B cell (primary cell): Measurements from ENCODE around the gene ZFP64. TPM values are rescaled to one million over a fixed set of nuclear protein-coding genes. Genes with fewer than 3 reads are reported as not detected.

Experiments used
- ATAC-seq: fragments of 200-7000 bp; cut with Tn5 transposase; one replicate; pipeline ENCODE4 v1.10.0; 2021; ENCODE audit warnings: low read depth, mild to moderate bottlenecking, moderate number of reproducible peaks, moderate library complexity
- CTCF ChIA-PET: fragments of 350-600 bp; sonication (Branson Sonifier 250); formaldehyde crosslinking; loops from one replicate; lab custom pipeline; 2021; ENCODE audit warnings: antibody characterized with exemption, inconsistent platforms; lab: Charles Lee
- POLR2A ChIA-PET: fragments of 350-600 bp; sonication (Branson Sonifier 250); formaldehyde crosslinking; loops from one replicate; lab custom pipeline; 2021; ENCODE audit warnings: antibody characterized with exemption; lab: Charles Lee
- DNase-seq: peaks from one replicate; pipeline ENCODE4 v3.0.0; 2013
- H2AFZ ChIP-seq: 2 replicates; pipeline ENCODE4 v1.6.1; 2012; ENCODE audit warnings: mild to moderate bottlenecking, low read depth, low read length; ENCODE audit not compliant: insufficient read depth, poor library complexity, severe bottlenecking
- H3K27ac ChIP-seq, 2 donors: 1 replicate in 1 of 2; 2 replicates in 1 of 2; pipeline ENCODE4 v1.5.1; 2012 to 2013; ENCODE audit warnings: low read length in 2 of 2, mild to moderate bottlenecking in 2 of 2, moderate library complexity in 1 of 2
- H3K27me3 ChIP-seq, 4 experiments: fragments of 200-600 bp in 1 of 4; sonication (generic) in 1 of 4; replicated peaks in 1 of 4; 1 replicate in 2 of 4; 2 replicates in 2 of 4; pipeline versions ENCODE4 v1.6.1 to v1.7.0; 2013 to 2016; ENCODE audit warnings: low read length in 3 of 4, mild to moderate bottlenecking in 2 of 4, mixed read lengths in 1 of 4, moderate library complexity in 1 of 4; ENCODE audit not compliant: insufficient read depth in 4 of 4, control insufficient read depth in 3 of 4; ENCODE audit errors: control extremely low read depth in 1 of 4
- H3K36me3 ChIP-seq, 2 experiments: replicated peaks in 1 of 2; 1 replicate in 1 of 2; 2 replicates in 1 of 2; pipeline versions ENCODE4 v1.6.1 to v1.7.1; 2013; ENCODE audit warnings: low read length in 1 of 2; ENCODE audit not compliant: insufficient read depth in 2 of 2, control insufficient read depth in 1 of 2; ENCODE audit errors: control extremely low read depth in 1 of 2, extremely low read depth in 1 of 2
- H3K4me1 ChIP-seq, 2 donors: fragments of 200-600 bp in 1 of 2; sonication (generic) in 1 of 2; 1 replicate in 1 of 2; 2 replicates in 1 of 2; pipeline versions ENCODE4 v1.5.1 to v1.6.1; 2013 to 2017; ENCODE audit warnings: low read length in 2 of 2; ENCODE audit not compliant: control insufficient read depth in 2 of 2, insufficient read depth in 2 of 2
- H3K4me2 ChIP-seq: replicated peaks from 2 replicates; pipeline ENCODE3; 2012; ENCODE audit warnings: mild to moderate bottlenecking, low read depth, low read length; ENCODE audit not compliant: poor library complexity, severe bottlenecking
- H3K4me3 ChIP-seq, 5 experiments: fragments of 200-600 bp in 1 of 5; sonication (generic) in 1 of 5; 1 replicate in 3 of 5; 2 replicates in 2 of 5; pipeline versions ENCODE4 v1.5.1 to v1.7.0; 2011 to 2016; ENCODE audit warnings: low read length in 4 of 5, mild to moderate bottlenecking in 4 of 5, low read depth in 2 of 5, control low read depth in 1 of 5, moderate library complexity in 1 of 5; ENCODE audit not compliant: insufficient read depth in 1 of 5; ENCODE audit errors: control extremely low read depth in 1 of 5, extremely low read depth in 1 of 5
- H3K79me2 ChIP-seq: fragments of 200-600 bp; sonication (generic); one replicate; pipeline ENCODE4 v1.6.0; 2016; ENCODE audit warnings: low read length; ENCODE audit not compliant: control insufficient read depth, insufficient read depth
- H3K9ac ChIP-seq: fragments of 200-600 bp; sonication (generic); 2 replicates; pipeline ENCODE4 v1.6.1; 2017; ENCODE audit warnings: mild to moderate bottlenecking, low read length, moderate library complexity
- H3K9me3 ChIP-seq, 3 donors: one replicate each; pipeline versions ENCODE4 v1.6.1 to v1.7.1; 2013; ENCODE audit warnings: low read length in 2 of 3; ENCODE audit not compliant: control insufficient read depth in 2 of 3, insufficient read depth in 1 of 3; ENCODE audit errors: control extremely low read depth in 1 of 3
- H4K20me1 ChIP-seq: 2 replicates; pipeline ENCODE4 v1.6.0; 2012; ENCODE audit warnings: mild to moderate bottlenecking, low read length; ENCODE audit not compliant: insufficient read depth, control insufficient read depth, poor library complexity, severe bottlenecking
- H3K27ac Mint-ChIP-seq: one replicate; pipeline ENCODE4 v1.8.0; 2021; ENCODE audit warnings: mixed read lengths
- H3K27me3 Mint-ChIP-seq: one replicate; pipeline ENCODE4 v1.8.0; 2021; ENCODE audit warnings: mixed read lengths
- H3K4me1 Mint-ChIP-seq: one replicate; pipeline ENCODE4 v1.8.0; 2021; ENCODE audit warnings: mixed read lengths
- H3K4me3 Mint-ChIP-seq: one replicate; pipeline ENCODE4 v1.8.0; 2021; ENCODE audit warnings: mixed read lengths
- H3K9me3 Mint-ChIP-seq: one replicate; pipeline ENCODE4 v1.8.0; 2022; ENCODE audit warnings: mixed read lengths; ENCODE audit not compliant: insufficient read depth
- EZH2 ChIP-seq: IDR thresholded peaks from 2 replicates; pipeline ENCODE4 v1.6.1; 2012; ENCODE audit warnings: borderline replicate concordance, low read depth, mild to moderate bottlenecking, moderate library complexity, low read length; ENCODE audit not compliant: insufficient read depth, poor library complexity, severe bottlenecking
- WGBS: methylation state at CpG from one replicate; pipeline ENCODE4 v1.1.5; 2013; ENCODE audit warnings: missing lambda C conversion rate; ENCODE audit not compliant: insufficient coverage; 5-methylcytosine and 5-hydroxymethylcytosine counted together
- intact Hi-C: fragments of 100-400 bp; cut with micrococcal nuclease; formaldehyde crosslinking; loops from one replicate; pipeline ENCODE4 v1.10.0; 2022
- polyA minus RNA-seq: library from RNA; depleted of rRNA, polyadenylated mRNA; stranded (reverse); fragments of >200 nt; gene quantifications from 2 replicates; pipeline ENCODE4 v1.2.3, GENCODE V29; 2012
- polyA plus RNA-seq: library from polyadenylated mRNA; depleted of rRNA; stranded (reverse); fragments of >200 nt; gene quantifications from 2 replicates; pipeline ENCODE4 v1.2.3, GENCODE V29; 2012
- total RNA-seq, 2 donors: library from RNA; stranded (reverse); fragments of 120-200 nt in 1 of 2; gene quantifications; 1 replicate in 1 of 2; 2 replicates in 1 of 2; pipeline versions ENCODE4 v1.2.3 to v1.2.4, GENCODE V29; 2013 to 2022
- TF ChIP-seq, protein P1 (sequence below): fragments of 200-600 bp; IDR thresholded peaks from one replicate; pipeline ENCODE4 v1.8.0; 2022; ENCODE audit warnings: antibody characterized with exemption, mild to moderate bottlenecking

ZFP64 gene
- total RNA-seq: 15.1 and 16.8 TPM in 2 replicates
- total RNA-seq (2013): 6.7 TPM
- polyA plus RNA-seq: 13.0 and 14.2 TPM in 2 replicates
- 14.7 and 20.2 TPM in 2 replicates for polyA minus RNA-seq

DNA sequence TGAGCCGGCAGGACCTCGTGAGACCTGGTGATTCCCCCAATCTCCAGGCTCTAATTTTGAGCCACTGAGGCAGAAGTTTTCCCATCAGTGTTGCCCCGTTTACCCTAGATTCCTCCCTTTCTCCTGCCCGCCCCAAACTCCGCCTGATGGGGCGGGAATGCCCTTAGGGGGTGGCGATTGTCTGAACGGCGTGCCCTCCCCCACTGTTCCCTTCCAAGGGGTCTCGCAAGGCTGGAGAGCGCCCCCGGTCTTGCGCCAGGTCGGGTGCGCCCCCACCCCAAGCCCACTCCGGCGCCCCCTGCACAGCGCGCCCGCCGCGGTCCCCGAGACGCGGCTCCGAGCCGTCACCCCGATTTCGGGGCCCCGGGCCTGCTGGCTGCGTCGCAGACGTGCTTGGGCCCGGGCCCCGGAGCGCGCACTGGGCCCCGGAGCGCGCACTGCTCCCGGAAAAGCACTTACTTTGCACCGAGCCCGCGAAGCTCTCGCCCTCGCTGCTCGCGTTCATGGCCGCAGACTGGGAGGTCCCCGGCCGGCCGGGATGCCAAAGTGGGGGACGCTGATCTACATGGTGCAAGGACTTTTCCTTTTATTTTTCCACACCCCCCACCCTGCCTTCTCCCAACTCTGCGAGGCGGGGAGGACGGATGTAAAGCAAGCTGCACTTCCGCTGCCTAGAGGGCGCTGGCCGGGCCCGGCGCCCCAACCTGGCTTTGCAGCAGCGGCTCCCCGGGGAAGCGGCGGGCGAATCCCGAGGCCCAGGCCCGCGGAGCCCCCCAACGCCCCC lies at the start of gene ZFP64:
TSS of gene ZFP64 (minus strand) at position 648 of the 784 bp plus-strand sequence. CDS start at position 505, 143 bp downstream.
- Histone ChIP-seq H3K27ac (peak within 1 kb of the TSS; percentile 61 to 85), H3K9ac (peak within 1 kb of the TSS; percentile 89), H3K4me2 (peak within 1 kb of the TSS; percentile 75), H3K79me2 (peaks cover 31% of the 10 kb centered on the region), H3K4me1 (peaks cover 8 to 13% of the 10 kb centered on the region in 2 donors), H3K27me3 (no peaks in the 10 kb centered on the region), H3K9me3 (peaks cover 0 to 2% (median 0%) of the 10 kb centered on the region in 3 donors), H3K4me3 (peak within 1 kb of the TSS; percentile 56 to 90 (median 82)), H4K20me1 (no peaks in the 10 kb centered on the region), H3K36me3 (peaks cover 0 to 7% of the 10 kb centered on the region in 2 experiments), H2AFZ (peak within 1 kb of the TSS; percentile 95)
- H3K4me3 Mint-ChIP-seq: peak within 1 kb of the TSS; percentile 97
- H3K27me3 Mint-ChIP-seq: no peaks in the 10 kb centered on the region
- WGBS: under 1% methylated on average over 68 of the region's 70 CpGs
- intact Hi-C loops: loop anchor here (5.0 kb wide), 1 partner anchor 1459 kb away; the partner anchor contains the start of gene PARD6B
- ChIA-PET POLR2A (interaction anchor here (0.6 to 1.2 kb wide), 2 partner anchors 1233 to 1284 kb away, joined by 3 to 5 read pairs; partner anchors contain the start of genes DPM1 and MOCS3), CTCF (interaction anchor here (0.8 to 1.5 kb wide), 4 partner anchors 10 to 22 kb away, joined by 3 to 5 read pairs (median 3); no protein-coding TSS in a partner anchor)
- no peaks in the 10 kb centered on the region for H3K9me3 Mint-ChIP-seq
- TF ChIP-seq, protein P1, sequence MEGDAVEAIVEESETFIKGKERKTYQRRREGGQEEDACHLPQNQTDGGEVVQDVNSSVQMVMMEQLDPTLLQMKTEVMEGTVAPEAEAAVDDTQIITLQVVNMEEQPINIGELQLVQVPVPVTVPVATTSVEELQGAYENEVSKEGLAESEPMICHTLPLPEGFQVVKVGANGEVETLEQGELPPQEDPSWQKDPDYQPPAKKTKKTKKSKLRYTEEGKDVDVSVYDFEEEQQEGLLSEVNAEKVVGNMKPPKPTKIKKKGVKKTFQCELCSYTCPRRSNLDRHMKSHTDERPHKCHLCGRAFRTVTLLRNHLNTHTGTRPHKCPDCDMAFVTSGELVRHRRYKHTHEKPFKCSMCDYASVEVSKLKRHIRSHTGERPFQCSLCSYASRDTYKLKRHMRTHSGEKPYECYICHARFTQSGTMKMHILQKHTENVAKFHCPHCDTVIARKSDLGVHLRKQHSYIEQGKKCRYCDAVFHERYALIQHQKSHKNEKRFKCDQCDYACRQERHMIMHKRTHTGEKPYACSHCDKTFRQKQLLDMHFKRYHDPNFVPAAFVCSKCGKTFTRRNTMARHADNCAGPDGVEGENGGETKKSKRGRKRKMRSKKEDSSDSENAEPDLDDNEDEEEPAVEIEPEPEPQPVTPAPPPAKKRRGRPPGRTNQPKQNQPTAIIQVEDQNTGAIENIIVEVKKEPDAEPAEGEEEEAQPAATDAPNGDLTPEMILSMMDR: peak; percentile 68
- TF ChIP-seq EZH2: no peak
- peak within 1 kb of the TSS; percentile 95 for H3K27ac Mint-ChIP-seq
- peak; percentile 86 for DNase-seq
- peak; percentile 78 for ATAC-seq
- H3K4me1 Mint-ChIP-seq: peaks cover 16% of the 10 kb centered on the region
